Breast epithelium (tissue), 3 donors: Measurements from ENCODE around the gene CLASP2.

Experiments used
- POLR2A ChIP-seq: fragments of 450-650 bp; IDR thresholded peaks from one replicate; pipeline ENCODE4 v1.6.1; 2016; ENCODE audit warnings: antibody characterized with exemption, mild to moderate bottlenecking, moderate library complexity
- POLR2AphosphoS5 ChIP-seq, 3 donors: sonication (generic); formaldehyde crosslinking; IDR thresholded peaks; one replicate each; pipeline ENCODE4 v1.6.1; 2017; ENCODE audit warnings: antibody characterized with exemption in 3 of 3
- TF ChIP-seq, protein P1 (sequence below), 3 donors: fragments of 450-650 bp; IDR thresholded peaks; one replicate each; pipeline ENCODE4 v1.5.1; 2016 to 2017; ENCODE audit warnings: antibody characterized with exemption in 3 of 3, mild to moderate bottlenecking in 3 of 3, moderate library complexity in 3 of 3

DNA sequence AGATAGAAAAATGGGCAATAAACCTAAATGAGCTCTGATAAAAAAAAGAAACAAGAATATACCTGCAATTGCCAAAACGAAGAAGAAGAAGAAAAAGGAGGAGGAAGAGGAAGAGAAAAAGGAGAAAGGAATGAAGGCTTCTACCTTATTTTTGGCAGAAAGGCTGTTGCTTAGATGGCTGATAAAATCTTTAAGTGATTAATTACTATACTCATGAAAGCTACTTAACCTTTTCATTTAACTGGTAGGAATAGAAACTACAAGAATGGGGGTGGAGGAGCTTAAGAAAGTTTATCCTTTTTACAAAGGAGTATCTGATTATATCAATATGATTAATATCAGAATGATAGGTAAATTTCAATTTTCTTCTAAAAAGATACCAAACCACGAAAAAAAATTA is 75.2 kb downstream of the CLASP2 start:
- TF ChIP-seq POLR2A: no peak
- TF ChIP-seq, protein P1, sequence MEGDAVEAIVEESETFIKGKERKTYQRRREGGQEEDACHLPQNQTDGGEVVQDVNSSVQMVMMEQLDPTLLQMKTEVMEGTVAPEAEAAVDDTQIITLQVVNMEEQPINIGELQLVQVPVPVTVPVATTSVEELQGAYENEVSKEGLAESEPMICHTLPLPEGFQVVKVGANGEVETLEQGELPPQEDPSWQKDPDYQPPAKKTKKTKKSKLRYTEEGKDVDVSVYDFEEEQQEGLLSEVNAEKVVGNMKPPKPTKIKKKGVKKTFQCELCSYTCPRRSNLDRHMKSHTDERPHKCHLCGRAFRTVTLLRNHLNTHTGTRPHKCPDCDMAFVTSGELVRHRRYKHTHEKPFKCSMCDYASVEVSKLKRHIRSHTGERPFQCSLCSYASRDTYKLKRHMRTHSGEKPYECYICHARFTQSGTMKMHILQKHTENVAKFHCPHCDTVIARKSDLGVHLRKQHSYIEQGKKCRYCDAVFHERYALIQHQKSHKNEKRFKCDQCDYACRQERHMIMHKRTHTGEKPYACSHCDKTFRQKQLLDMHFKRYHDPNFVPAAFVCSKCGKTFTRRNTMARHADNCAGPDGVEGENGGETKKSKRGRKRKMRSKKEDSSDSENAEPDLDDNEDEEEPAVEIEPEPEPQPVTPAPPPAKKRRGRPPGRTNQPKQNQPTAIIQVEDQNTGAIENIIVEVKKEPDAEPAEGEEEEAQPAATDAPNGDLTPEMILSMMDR (IDR thresholded peaks at IDR 0.05): no peak
- no peak for TF ChIP-seq POLR2AphosphoS5 (IDR thresholded peaks at IDR 0.05)
